AG10803 (cell line): ENCODE results near the gene C10orf53.
"Not testable (repeated sequence)": the region's sequence is repeated elsewhere in the genome, so short reads cannot be mapped to it uniquely, and the experiment has no call there.

Experiments used
- DNase-seq: peaks from one replicate; pipeline ENCODE4 v3.0.0; 2010; ENCODE audit warnings: low read depth
- H3K4me3 ChIP-seq: 2 replicates; pipeline ENCODE4 v1.5.1; 2011; ENCODE audit warnings: mild to moderate bottlenecking, low read length, control low read depth
- CTCF ChIP-seq: conservative IDR thresholded peaks from 2 replicates; pipeline ENCODE4 v1.5.1; 2011; ENCODE audit warnings: mild to moderate bottlenecking, low read length, control low read depth, inconsistent platforms

C10orf53 gene

GRCh38 chr10:49700211-49700610 lies 20.8 kb downstream of the C10orf53 start:
- no peak for DNase-seq
- no peak for TF ChIP-seq CTCF
- no peak overlapping the region for H3K4me3 ChIP-seq

- DNase-seq: no peak
- H3K4me3 ChIP-seq: no peak overlapping the region
- no peak for TF ChIP-seq CTCF
These were observed 21.5 kb downstream of the C10orf53 start for GRCh38 chr10:49700997-49701396.

DNA sequence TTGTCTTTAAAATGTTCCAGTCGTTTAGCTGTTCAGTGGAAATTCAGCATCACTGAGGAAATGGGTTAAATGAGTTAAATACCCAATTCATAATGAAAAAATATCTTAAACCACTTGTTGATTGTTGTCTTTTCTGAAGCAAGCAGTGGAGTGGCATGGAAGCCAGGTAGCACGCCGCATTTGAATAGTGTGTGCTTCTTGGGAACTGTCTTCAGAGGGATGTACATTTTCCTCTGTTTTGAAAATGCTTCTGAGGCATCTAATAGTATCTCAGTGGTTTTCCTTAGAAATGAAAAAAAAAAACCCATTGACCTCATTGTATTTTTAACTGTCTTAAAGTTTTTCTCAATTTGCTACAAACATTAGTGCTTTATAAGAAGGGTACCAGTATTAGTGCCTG lies 28.1 kb downstream of the C10orf53 start:
- TF ChIP-seq CTCF: no peak
- H3K4me3 ChIP-seq: no peak overlapping the region
- no peak for DNase-seq

- DNase-seq: no peak
- no peak for TF ChIP-seq CTCF
These were observed 30.5 kb downstream of the C10orf53 start for GRCh38 chr10:49709934-49710333.

DNA sequence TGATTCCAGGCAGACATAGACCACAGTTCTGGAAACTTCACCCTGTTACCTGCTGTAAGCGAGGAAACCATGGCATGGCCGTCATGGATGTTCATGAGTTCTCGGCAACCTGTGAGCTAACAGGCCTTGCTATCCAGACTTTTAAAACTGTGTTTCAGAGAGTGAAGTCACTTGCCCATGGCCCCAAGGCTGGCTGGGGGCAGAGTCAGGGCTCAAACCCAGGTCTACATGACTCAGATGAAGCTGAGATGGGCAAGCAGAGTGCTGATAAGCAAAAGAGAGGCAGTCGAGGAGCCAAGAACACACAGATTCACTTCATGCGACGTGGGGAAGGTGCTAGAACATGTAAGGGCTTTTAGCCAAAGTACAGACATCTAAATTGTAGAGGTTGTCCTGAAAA lies 31.5 kb downstream of the C10orf53 start:
- no peak overlapping the region for H3K4me3 ChIP-seq
- no peak for TF ChIP-seq CTCF
- DNase-seq: no peak

More at GRCh38 chr10:49709934-49710333, 30.5 kb downstream of the C10orf53 start:
- no peak overlapping the region for H3K4me3 ChIP-seq

DNA sequence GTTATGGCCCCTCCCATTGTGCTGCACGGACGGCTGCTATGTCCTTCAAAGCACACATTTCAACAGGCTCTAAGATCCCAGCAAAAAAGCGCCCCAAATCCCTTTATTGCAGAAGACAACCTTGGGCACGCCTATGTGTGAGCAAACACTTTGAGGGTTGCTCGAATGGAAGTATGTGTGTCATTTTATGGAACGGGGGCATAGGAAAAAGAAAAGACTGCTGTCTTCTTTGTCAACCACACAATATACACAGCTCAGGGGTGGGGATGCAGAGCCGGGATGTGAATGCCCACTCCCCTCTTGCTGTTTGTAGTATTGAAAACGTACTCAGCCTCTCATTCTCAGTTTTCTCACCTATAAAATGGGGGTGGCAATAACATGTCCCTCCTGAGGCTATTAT lies 32.0 kb downstream of the C10orf53 start:
- no peak for TF ChIP-seq CTCF
- DNase-seq: no peak
- no peak overlapping the region for H3K4me3 ChIP-seq

DNA sequence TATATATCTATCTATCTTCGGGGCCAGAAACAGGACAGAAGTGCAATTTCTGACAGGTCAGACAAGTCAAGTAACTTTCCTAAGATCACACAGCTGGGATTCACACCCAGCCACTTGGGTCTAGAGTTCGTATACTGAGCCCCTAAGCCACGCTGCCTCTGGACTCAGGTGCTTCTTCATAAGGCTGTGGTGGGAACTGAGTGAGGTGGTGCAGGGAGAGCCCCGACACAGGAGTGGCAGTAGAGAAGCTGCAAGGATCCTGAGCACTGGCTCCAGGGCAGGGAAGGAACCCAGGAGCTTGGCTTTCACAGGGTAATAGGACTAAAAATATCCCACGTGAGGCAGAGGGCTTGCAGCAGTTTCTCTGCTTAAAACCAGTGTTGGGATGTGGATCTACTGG lies 33.8 kb downstream of the C10orf53 start:
- no peak for TF ChIP-seq CTCF
- H3K4me3 ChIP-seq: no peak overlapping the region
- DNase-seq: no peak

- DNase-seq, H3K4me3 ChIP-seq: not testable (repeated sequence)
These were observed 35.7 kb downstream of the C10orf53 start for GRCh38 chr10:49715157-49715556.
